ENCODE results near the gene GJB1.
"Not testable (repeated sequence)": the region's sequence is repeated elsewhere in the genome, so short reads cannot be mapped to it uniquely, and the experiment has no call there.

GJB1 gene

GRCh38 chrX:71222929-71223328, at the start of gene GJB1:
TSS of gene GJB1 (plus strand) at chrX:71223224. CDS start at chrX:71223708, 484 bp downstream.
- intact Hi-C loops (cut with DNase I) = no loop called here
- DNase-seq = peak; percentile 35 to 94 (median 64)

GRCh38 chrX:71173440-71173839, 49.6 kb upstream of the GJB1 start:
- intact Hi-C loops (cut with DNase I) = no loop called here

GRCh38 chrX:71174795-71175194, 48.2 kb upstream of the GJB1 start:
- intact Hi-C loops (cut with DNase I) = loop anchor here (5.0 kb wide), 1 partner anchor 77 kb away; the partner anchor contains the start of gene FOXO4
- DNase-seq = no peak

More at GRCh38 chrX:71173440-71173839, 49.6 kb upstream of the GJB1 start:
- DNase-seq = peak in 1 of 10 donors; percentile 34

GRCh38 chrX:71175531-71175930, 47.5 kb upstream of the GJB1 start:
- DNase-seq = no peak
- intact Hi-C loops (cut with DNase I) = loop anchor here (5.0 kb wide), 1 partner anchor 78 kb away; the partner anchor contains the start of gene FOXO4

GRCh38 chrX:71177327-71177726, 45.7 kb upstream of the GJB1 start:
- no peak for DNase-seq
- intact Hi-C loops (cut with DNase I) = loop anchor here (5.0 kb wide), 1 partner anchor 80 kb away; the partner anchor contains the start of gene FOXO4

- intact Hi-C loops (cut with DNase I) = loop anchor here (2.0 to 5.0 kb wide), 2 partner anchors 82 to 180 kb away; partner anchors contain the start of gene FOXO4
- peak in 6 of 10 donors; percentile 41 to 90 (median 52) for DNase-seq
Observed at GRCh38 chrX:71178908-71179307, 44.1 kb upstream of the GJB1 start.

GRCh38 chrX:71180579-71181265, 42.3 kb upstream of the GJB1 start:
- peak in 1 of 10 donors; percentile 40 for DNase-seq
- intact Hi-C loops (cut with DNase I) = not testable (repeated sequence)

GRCh38 chrX:71181558-71181909, 41.5 kb upstream of the GJB1 start:
- intact Hi-C loops (cut with DNase I) = no loop called here
- peak in 1 of 10 donors; percentile 70 for DNase-seq

GRCh38 chrX:71181910-71182799, 40.9 kb upstream of the GJB1 start:
- intact Hi-C loops (cut with DNase I) = no loop called here
- peak; percentile 76 to 98 (median 84) for DNase-seq

- no peak for DNase-seq
- intact Hi-C loops (cut with DNase I) = no loop called here
Observed at GRCh38 chrX:71182871-71183270, 40.2 kb upstream of the GJB1 start.

GRCh38 chrX:71183341-71183740, 39.7 kb upstream of the GJB1 start:
- intact Hi-C loops (cut with DNase I) = no loop called here
- DNase-seq = no peak

GRCh38 chrX:71184092-71184491, 38.9 kb upstream of the GJB1 start:
- DNase-seq = no peak
- intact Hi-C loops (cut with DNase I) = no loop called here

GRCh38 chrX:71184803-71185495, 38.1 kb upstream of the GJB1 start:
- DNase-seq = no peak
- intact Hi-C loops (cut with DNase I) = no loop called here

GRCh38 chrX:71191248-71191647, 31.8 kb upstream of the GJB1 start:
- no peak for DNase-seq
- intact Hi-C loops (cut with DNase I) = no loop called here

GRCh38 chrX:71195964-71196649, 26.9 kb upstream of the GJB1 start:
- intact Hi-C loops (cut with DNase I) = no loop called here
- no peak for DNase-seq

GRCh38 chrX:71198066-71198465, 25.0 kb upstream of the GJB1 start:
- DNase-seq = no peak
- intact Hi-C loops (cut with DNase I) = no loop called here

- DNase-seq = peak in 1 of 10 donors; percentile 5
- intact Hi-C loops (cut with DNase I) = no loop called here
Observed at GRCh38 chrX:71199252-71200008, 23.6 kb upstream of the GJB1 start.

- DNase-seq = no peak
- intact Hi-C loops (cut with DNase I) = no loop called here
Observed at GRCh38 chrX:71210816-71211215, 12.2 kb upstream of the GJB1 start.

- intact Hi-C loops (cut with DNase I) = no loop called here
- DNase-seq = no peak
Observed at GRCh38 chrX:71212536-71212935, 10.5 kb upstream of the GJB1 start.

Measured in posterior cingulate gyrus (tissue), 11 donors.